Fibroblast of villous mesenchyme (primary cell): Measurements from ENCODE around the gene PDXK. TPM values are rescaled to one million over a fixed set of nuclear protein-coding genes. Genes with fewer than 3 reads are reported as not detected.

Experiments used
- DNase-seq: peaks from one replicate; pipeline ENCODE4 v3.0.0-alpha.2; 2010; ENCODE audit warnings: low read depth
- H3K4me3 ChIP-seq: 2 replicates; pipeline ENCODE4 v1.5.1; 2011; ENCODE audit warnings: low read depth, mild to moderate bottlenecking, low read length
- total RNA-seq: library from RNA; depleted of rRNA; stranded (reverse); fragments of >200 nt; gene quantifications from 2 replicates; pipeline ENCODE4 v1.2.3, GENCODE V29; 2012
- TF ChIP-seq, protein P1 (sequence below): IDR thresholded peaks from 2 replicates; pipeline ENCODE4 v1.5.1; 2012; ENCODE audit warnings: low read depth, mild to moderate bottlenecking, low read length; ENCODE audit not compliant: insufficient read depth

The PDXK gene
- total RNA-seq, 1 donor, result 88.1 TPM

DNA sequence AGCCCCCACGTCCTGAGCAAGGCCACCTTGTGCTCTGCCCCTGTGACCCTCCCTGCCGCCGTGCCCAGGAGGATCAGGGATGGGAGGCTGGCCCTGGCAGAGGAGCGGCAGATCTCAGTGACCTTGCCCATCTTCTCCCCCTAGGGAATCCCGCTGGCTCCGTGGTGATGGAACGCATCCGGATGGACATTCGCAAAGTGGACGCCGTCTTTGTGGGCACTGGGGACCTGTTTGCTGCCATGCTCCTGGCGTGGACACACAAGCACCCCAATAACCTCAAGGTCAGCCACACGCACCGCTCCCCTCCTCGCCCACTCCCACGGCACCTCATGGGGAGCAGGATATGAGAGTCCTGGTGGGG lies 34.5 kb downstream of the PDXK start:
- TF ChIP-seq, protein P1, sequence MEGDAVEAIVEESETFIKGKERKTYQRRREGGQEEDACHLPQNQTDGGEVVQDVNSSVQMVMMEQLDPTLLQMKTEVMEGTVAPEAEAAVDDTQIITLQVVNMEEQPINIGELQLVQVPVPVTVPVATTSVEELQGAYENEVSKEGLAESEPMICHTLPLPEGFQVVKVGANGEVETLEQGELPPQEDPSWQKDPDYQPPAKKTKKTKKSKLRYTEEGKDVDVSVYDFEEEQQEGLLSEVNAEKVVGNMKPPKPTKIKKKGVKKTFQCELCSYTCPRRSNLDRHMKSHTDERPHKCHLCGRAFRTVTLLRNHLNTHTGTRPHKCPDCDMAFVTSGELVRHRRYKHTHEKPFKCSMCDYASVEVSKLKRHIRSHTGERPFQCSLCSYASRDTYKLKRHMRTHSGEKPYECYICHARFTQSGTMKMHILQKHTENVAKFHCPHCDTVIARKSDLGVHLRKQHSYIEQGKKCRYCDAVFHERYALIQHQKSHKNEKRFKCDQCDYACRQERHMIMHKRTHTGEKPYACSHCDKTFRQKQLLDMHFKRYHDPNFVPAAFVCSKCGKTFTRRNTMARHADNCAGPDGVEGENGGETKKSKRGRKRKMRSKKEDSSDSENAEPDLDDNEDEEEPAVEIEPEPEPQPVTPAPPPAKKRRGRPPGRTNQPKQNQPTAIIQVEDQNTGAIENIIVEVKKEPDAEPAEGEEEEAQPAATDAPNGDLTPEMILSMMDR, result no peak
- no peak overlapping the region for H3K4me3 ChIP-seq
- DNase-seq, result no peak

DNA sequence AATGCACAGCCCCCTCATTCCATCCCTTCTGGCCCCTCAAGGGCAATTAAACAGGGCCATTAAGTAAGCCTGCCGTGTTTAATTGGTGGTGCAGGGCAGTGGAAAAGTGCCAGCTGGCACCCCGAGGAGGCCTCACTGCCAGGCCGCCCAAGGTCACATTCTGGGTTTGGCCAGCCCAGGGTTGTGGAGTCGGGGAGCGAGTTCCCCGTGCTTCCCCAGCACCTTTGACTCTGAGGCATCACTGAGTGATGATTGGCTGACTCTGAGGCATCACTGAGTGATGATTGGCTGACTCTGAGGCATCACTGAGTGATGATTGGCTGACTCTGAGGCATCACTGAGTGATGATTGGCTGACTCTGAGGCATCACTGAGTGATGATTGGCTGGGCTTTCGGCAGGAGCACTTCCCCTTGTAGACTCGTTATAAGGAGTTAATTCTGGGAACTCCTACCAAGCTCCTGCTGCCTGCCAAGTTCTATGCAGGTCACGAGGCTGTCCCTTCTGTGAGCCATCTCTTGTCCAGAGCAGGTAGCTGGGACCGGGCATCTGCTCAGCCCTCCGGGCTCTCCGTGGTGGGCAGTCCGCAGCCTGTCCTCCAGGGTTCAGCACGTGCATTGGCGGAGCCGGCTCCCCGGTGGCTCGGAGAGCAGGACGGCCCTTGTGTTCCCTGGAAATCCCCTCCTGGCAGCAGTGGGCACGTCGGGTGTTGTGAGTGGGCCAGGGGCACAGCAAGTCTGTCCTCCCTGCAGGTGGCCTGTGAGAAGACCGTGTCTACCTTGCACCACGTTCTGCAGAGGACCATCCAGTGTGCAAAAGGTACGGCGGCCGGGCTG lies 36.2 kb downstream of the PDXK start:
- TF ChIP-seq, protein P1, result no peak
- no peak for DNase-seq
- H3K4me3 ChIP-seq, result no peak overlapping the region

DNA sequence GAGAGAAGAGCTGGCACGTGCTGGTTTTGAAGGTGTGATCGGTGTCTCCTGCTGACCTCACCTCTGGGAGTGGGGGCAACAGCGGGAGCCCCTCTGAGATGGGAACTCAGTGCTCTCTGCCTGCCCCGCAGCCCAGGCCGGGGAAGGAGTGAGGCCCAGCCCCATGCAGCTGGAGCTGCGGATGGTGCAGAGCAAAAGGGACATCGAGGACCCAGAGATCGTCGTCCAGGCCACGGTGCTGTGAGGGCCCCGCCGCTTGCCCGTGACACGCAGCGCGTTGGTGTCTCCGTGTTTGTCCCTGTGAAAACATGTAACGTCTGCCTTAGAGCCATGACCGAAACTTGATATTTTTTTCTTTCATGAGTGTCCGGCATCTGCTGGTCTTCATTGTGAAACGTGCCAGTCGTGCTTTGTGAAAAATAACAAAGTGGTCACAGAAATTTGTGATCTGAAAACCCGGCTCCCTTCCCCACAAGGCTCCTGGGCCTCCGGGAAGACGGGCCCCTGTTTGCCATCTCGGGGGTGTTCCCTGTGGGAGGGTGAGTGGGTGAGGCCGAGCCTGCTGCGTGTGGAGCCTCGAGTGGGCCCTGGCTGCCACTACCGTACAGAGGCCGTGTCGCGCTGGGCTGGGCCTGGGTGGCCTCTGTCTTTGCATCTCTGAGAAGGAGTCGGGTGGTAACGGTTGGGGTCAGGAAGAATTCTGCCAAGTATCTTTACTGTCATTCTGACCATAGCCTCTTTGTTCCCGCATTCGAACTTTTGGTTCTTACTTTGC lies 37.1 kb downstream of the PDXK start:
- DNase-seq, result no peak
- H3K4me3 ChIP-seq, result no peak overlapping the region
- TF ChIP-seq, protein P1, result no peak

DNA sequence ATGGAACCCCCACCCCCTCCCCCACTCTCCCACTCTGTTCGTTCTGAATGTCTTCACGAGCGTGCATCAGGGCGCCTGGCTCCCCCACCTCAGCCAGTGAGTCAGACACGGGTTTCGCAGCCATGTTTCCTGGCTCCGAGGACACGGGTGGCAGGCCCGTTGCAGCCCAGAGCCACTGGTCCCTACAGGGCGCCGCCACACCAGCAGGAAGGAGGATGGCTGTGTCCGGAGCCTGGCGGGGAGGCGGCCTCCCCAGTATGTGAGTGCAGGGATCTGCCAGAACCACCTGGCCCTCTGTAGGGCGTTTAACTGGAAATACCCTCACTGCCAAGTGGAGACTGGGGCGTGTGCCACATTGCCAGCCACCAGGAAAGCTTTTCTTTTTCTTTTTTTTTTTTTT lies 38.7 kb downstream of the PDXK start:
- DNase-seq, result no peak
- no peak overlapping the region for H3K4me3 ChIP-seq
- TF ChIP-seq, protein P1, result no peak

DNA sequence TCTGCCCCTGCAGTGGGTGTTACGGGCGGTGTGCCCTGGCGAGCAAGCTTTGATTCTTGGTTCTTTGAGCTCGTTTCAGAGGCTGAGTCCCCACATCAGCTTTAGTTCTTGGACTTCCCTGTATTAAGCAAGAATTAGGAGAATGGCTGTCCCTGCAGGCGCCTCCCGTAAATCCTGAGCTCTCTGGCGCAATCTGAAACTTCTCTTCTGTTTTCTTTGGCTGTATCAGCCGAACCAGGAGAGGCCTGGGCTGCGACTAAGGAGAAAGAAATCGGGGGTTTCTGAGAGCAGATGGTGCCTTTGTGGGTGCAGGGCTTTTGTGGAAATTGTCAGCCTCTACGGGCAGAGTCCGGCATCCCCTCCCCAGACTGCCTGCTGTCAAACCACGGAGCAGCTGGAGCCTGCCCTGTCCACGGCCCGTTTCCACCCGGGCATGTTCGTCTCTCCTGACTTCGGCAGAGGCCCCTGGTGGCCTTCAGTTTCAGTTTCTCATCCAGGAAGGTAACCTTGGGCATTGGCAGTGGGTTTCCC lies 39.2 kb downstream of the PDXK start:
- no peak overlapping the region for H3K4me3 ChIP-seq
- TF ChIP-seq, protein P1, result no peak
- peak; percentile 86 for DNase-seq

DNA sequence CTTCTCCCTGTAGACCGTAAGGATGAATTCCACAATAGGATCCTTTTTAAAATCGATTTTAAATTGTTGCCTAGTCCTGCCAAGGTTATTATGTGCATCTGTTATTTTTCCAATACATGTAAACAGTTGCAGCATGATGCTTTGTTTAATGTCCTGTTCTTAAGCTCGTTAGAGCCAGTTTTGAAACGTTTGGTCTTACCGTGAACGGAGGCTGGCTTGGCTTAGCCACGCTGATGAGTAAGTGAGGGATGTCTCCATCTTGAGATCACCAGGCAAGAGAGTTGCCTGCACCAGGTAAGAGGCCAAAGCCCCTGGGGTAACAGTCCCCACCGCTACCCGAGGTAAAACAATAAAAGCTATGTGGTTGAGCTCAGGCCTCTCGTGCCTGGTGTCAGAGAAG lies 39.9 kb downstream of the PDXK start:
- TF ChIP-seq, protein P1, result no peak
- H3K4me3 ChIP-seq, result no peak overlapping the region
- DNase-seq, result peak; percentile 57
